T-helper 1 cell treated with Interleukin-12 subunit alpha and Interleukin-12 subunit beta and Interleukin-4 antibody, amounts not matched to agents 30 μg/mL and 1 μg/mL, for 36 hours (primary cell): ENCODE measurements around the gene DMWD.
"Not testable (repeated sequence)": the region's sequence is repeated elsewhere in the genome, so short reads cannot be mapped to it uniquely, and the experiment has no call there.

Source experiments
- H3K27ac Mint-ChIP-seq: one replicate; pipeline ENCODE4 v1.8.0; 2021; ENCODE audit warnings: mild to moderate bottlenecking, mixed read lengths
- H3K27me3 Mint-ChIP-seq: one replicate; pipeline ENCODE4 v1.8.0; 2021; ENCODE audit warnings: low read depth, mixed read lengths
- H3K36me3 Mint-ChIP-seq: one replicate; pipeline ENCODE4 v1.8.0; 2021; ENCODE audit warnings: low read depth, mixed read lengths
- H3K4me1 Mint-ChIP-seq: one replicate; pipeline ENCODE4 v1.8.0; 2021; ENCODE audit warnings: low read depth, mixed read lengths
- H3K4me3 Mint-ChIP-seq: one replicate; pipeline ENCODE4 v1.8.0; 2021; ENCODE audit warnings: mild to moderate bottlenecking, moderate library complexity, mixed read lengths
- H3K9me3 Mint-ChIP-seq: one replicate; pipeline ENCODE4 v1.8.0; 2021; ENCODE audit warnings: mixed read lengths

Gene DMWD

DNA sequence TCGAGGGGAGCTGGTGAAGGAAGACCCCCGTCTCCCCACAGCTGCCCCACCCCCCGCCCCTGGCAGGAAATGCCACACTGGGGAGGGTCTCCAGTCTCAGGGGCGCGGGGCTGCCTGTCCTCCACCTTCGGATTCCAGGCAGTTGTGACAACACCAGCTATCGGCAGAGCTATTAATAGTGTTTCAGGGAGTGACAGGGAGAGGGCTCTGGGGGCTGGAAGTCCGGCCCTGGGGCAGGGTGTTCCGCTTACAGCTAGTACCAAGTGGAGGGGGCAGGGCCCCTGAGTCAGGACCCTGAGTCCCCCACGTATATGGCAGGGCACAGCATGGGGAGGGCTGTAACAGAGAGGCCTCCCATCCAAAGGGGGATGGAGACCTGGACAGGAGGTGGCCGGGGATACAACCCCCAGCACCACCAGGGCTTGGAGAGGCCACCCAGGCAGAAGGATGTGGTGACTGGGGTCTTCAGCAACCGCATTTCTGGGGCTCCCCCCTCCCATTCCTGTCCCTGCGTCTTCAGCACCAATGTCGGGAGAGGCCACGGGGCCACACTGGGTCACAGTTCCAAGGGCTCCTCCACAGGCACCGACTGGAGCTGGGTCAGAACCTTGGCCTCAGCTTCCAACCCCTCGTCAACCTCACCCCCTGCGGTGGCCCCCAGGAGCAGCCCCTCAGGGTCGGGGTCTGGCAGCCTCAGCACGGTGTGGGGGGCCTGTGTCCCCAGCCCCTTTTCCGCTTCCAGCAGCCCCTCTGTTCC is 27.5 kb downstream of the DMWD start:
- peaks cover 13% of the 10 kb centered on the region for H3K27me3 Mint-ChIP-seq
- H3K4me1 Mint-ChIP-seq = peaks cover 7% of the 10 kb centered on the region
- H3K9me3 Mint-ChIP-seq = no peaks in the 10 kb centered on the region
- no peak overlapping the region for H3K27ac Mint-ChIP-seq
- H3K36me3 Mint-ChIP-seq = no peaks in the 10 kb centered on the region
- H3K4me3 Mint-ChIP-seq = no peak overlapping the region

DNA sequence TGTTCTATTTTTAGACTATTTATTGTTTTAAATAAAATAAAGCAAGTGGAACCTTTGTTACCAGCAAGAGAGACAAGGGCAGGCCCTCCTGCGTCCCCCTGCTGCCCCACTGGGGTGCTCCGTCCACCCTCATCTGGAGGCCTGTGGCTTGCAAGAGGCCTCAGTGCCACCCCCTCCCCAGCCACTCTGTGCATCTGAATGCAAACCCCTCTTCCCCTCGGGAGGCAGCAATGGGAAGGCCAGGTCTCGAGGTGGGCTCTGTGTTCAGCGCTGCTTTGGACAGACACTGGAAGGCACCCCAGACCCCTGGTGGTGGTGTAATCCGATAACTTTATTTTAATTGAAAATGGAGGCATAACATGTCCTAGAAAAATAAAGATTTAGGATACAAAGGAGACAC is 28.2 kb downstream of the DMWD start:
- H3K4me1 Mint-ChIP-seq = peaks cover 3% of the 10 kb centered on the region
- H3K27ac Mint-ChIP-seq = no peak overlapping the region
- peaks cover 13% of the 10 kb centered on the region for H3K27me3 Mint-ChIP-seq
- no peaks in the 10 kb centered on the region for H3K9me3 Mint-ChIP-seq
- no peaks in the 10 kb centered on the region for H3K36me3 Mint-ChIP-seq
- H3K4me3 Mint-ChIP-seq = no peak overlapping the region

DNA sequence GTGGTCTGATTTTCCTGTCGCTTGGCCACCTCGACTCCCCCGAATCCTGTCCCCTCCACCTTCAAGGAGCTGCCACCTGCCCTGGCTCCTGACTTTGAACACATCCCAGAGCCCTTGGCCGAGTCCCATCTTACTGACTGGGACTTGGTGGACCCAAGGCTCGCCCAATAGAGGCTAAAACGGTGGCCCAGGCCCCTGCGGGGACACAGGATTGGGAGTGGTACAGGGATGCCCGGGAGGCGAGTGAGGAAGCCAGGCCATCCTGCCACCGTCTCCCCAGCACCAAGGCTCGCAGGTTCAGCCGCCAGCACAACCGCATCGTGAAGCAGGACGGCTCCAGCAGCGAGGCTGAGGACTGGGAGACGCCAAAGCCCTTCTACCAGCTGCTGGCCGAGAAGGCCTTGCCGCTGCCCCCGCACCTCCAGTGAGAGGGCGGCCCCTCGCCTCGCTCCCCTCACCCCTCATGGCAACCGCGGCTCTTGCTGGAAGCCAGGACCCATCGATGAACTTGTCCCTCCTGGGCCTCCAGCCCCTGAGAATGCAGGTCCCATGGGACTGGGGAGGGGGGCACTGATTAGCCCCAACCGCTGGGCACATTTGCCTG is 28.9 kb downstream of the DMWD start:
- H3K4me1 Mint-ChIP-seq = peaks cover under 1% of the 10 kb centered on the region
- no peak overlapping the region for H3K27ac Mint-ChIP-seq
- H3K9me3 Mint-ChIP-seq = no peaks in the 10 kb centered on the region
- H3K27me3 Mint-ChIP-seq = peaks cover 10% of the 10 kb centered on the region
- no peaks in the 10 kb centered on the region for H3K36me3 Mint-ChIP-seq
- no peak overlapping the region for H3K4me3 Mint-ChIP-seq

DNA sequence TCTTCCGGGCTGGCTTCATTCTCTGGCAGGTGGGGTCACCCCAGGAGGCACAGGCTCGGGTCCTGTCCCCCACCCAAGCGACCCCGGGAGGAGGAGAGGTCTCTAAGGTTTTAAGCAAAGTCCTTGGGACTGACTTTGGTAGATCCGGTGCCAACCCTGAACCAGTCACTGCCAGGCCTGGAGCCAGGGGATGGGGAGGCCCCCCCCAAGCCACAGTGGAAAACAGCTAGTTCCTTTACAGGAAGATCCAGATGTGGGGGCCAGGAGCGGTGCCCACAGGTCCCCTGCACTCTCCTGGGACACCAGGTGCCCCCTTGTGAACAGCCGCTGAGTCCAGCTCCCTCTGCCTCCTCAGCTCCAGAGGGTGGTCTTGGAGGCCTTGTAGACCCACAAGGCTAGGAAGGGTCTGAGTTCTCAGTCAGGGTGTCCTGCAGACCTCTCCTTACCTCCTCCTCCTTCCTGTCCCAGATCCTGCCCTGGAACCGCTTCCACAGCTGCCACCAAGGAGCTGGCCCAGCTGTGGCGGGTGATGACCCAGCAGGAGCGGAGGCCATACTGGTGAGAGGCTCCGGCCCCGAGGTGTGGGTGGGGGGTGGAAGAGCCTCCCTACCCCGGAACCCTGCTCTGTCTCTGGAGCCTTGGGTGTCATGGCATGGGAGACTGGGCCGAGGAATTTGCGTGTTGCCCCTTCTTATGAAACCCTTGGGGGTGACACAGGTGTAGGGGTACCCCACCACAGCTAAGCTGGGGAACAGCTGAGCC is 29.6 kb downstream of the DMWD start:
- Mint-ChIP-seq H3K36me3 (no peaks in the 10 kb centered on the region), H3K9me3 (no peaks in the 10 kb centered on the region), H3K27ac (no peak overlapping the region), H3K4me1 (no peaks in the 10 kb centered on the region), H3K27me3 (peaks cover 9% of the 10 kb centered on the region), H3K4me3 (no peak overlapping the region)

DNA sequence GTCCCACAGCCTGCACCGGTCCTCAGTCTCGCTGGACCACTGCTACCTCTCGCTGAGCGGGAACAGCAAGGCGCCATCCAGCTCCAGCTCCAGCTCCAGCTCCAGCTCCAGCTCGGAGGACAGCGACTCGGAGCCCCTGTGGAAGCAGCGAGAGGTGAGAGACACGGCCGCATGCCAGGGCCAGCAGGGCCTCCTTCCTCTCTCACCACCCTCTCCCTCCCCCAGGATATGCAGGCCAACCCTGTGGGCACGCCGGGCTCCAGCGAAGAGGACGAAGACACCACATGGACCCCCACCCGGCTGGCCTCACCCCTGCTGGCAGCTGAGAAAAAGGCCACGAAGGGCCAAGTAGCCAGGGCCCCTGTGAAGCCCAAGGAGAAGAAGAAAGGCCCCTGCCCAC is 30.9 kb downstream of the DMWD start:
- Mint-ChIP-seq H3K4me3 (no peak overlapping the region), H3K36me3 (no peaks in the 10 kb centered on the region), H3K9me3 (no peaks in the 10 kb centered on the region), H3K27me3 (peaks cover 3% of the 10 kb centered on the region), H3K27ac (no peak overlapping the region), H3K4me1 (no peaks in the 10 kb centered on the region)

DNA sequence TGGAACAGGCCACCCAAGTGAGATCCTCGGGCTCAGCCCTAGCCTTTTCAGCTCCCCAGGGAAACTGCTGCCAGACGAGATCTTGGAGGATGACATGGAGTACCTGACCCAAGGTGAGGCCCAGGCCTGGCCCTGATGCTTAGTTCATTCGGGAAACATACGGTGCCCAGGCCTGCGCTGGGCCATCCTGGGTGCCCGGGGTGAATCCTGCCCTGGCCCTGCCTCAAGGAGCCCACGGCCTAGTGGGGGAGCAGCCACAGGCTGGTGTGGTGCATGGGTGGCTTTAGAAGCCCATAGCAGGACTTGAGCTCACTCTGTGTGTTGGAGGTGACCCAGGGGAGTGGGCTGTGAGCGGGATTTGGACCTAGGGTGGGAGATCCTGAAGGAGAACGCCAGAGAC is 33.7 kb downstream of the DMWD start:
- H3K9me3 Mint-ChIP-seq = no peaks in the 10 kb centered on the region
- no peak overlapping the region for H3K27ac Mint-ChIP-seq
- no peaks in the 10 kb centered on the region for H3K4me1 Mint-ChIP-seq
- H3K4me3 Mint-ChIP-seq = no peak overlapping the region
- H3K36me3 Mint-ChIP-seq = no peaks in the 10 kb centered on the region
- H3K27me3 Mint-ChIP-seq = no peaks in the 10 kb centered on the region

DNA sequence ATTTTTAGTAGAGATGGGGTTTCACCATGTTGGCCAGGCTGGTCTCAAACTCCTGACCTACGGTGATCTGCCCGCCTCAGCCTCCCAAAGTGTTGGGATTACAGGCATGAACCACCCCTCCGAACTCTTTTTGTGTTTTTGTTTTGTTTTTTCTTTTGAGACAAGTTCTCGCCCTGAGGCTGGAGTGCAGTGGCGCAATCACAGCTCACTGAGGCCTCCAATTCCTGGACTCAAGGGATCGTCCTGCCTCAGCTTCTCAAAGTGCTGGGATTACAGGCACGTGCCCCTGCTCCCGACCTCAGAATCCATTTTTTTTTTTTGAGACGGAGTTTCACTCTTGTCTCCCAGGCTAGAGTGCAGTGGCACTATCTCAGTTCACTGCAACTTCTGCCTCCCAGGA is 35.0 kb downstream of the DMWD start:
- Mint-ChIP-seq H3K4me1 (no peaks in the 10 kb centered on the region), H3K9me3 (no peaks in the 10 kb centered on the region), H3K4me3 (no peak overlapping the region), H3K27me3 (no peaks in the 10 kb centered on the region), H3K27ac (no peak overlapping the region), H3K36me3 (no peaks in the 10 kb centered on the region)

DNA sequence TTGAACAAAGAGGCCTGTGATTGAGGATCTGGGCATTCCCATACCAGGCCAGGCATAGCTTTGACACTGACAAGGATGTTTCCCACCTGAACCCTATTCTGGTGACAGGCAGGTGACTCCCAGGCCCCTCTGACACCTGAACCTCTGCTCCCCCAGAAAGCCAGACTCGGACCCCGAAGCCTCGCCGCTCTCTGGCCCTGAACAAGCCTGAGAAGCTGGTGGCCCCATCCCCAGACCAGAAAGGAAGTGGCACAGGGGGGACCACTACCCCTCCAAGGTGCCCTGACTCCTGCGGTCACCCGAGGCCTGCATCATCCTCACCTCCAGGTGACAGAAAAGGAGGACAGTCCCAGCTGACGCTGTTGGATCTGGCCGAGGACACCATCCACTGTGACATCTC is 38.3 kb downstream of the DMWD start:
- H3K4me3 Mint-ChIP-seq = no peak overlapping the region
- no peaks in the 10 kb centered on the region for H3K36me3 Mint-ChIP-seq
- H3K9me3 Mint-ChIP-seq = no peaks in the 10 kb centered on the region
- no peaks in the 10 kb centered on the region for H3K4me1 Mint-ChIP-seq
- no peaks in the 10 kb centered on the region for H3K27me3 Mint-ChIP-seq
- no peak overlapping the region for H3K27ac Mint-ChIP-seq

DNA sequence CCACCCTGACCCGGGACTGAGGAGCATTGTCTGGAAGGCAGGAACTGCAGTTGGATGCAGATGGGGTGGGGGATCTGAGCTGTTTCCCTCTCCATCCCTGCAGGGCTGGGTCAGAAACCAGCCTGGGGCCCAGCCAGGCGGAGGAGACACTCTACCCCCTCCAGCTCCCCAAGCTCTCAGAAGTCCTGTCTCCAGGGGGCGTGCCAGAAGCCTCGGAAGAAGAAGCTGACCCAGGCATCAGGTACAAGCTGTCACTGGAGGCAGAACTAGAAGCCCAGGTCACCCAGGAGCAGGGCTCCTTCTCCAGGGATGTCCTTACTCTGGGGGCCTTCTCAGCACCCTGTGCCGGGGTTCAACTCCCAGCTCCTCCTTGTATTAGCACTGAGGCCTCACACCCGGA is 39.1 kb downstream of the DMWD start:
- H3K27ac Mint-ChIP-seq = no peak overlapping the region
- H3K27me3 Mint-ChIP-seq = no peaks in the 10 kb centered on the region
- no peaks in the 10 kb centered on the region for H3K36me3 Mint-ChIP-seq
- no peaks in the 10 kb centered on the region for H3K4me1 Mint-ChIP-seq
- H3K9me3 Mint-ChIP-seq = no peaks in the 10 kb centered on the region
- H3K4me3 Mint-ChIP-seq = no peak overlapping the region

DNA sequence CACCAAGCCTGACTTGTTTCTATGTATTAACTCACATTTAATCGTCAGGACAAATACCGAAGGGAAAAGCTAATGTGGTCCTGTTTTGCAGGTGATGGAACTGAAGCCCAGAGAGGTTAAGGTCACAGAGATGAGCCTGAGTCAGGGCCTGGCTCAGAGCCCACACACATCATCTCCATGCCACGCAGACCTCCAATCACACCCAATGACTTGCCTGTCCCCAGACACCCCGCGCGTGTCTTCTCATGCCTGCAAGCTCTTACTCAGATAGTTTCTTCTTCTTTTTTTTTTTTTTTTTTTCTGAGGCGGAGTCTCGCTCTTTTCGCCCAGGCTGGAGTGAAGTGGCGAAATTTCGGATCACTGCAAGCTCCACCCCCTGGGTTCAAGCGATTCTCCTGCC is 40.0 kb downstream of the DMWD start:
- Mint-ChIP-seq H3K4me3 (no peak overlapping the region), H3K27ac (no peak overlapping the region), H3K9me3 (no peaks in the 10 kb centered on the region), H3K27me3 (peaks cover 1% of the 10 kb centered on the region), H3K36me3 (no peaks in the 10 kb centered on the region), H3K4me1 (no peaks in the 10 kb centered on the region)

DNA sequence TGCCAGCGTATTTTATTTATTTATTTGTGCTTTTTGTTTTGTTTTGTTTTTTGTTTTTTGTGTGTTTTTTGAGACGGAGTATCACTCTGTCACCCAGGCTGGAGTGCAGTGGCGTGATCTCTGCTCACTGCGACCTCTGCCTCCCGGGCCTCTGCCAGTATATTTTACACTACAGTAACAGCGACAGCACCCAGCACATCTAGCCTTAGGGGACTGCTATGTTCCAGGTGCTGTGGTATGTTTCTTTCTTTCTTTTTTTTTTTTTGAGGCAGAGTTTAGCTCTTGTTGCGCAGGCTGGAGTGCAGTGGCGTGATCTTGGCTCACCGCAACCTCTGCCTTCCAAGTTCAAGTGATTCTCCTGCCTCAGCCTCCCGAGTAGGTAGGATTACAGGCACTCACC is 41.2 kb downstream of the DMWD start:
- H3K4me3 Mint-ChIP-seq, H3K27ac Mint-ChIP-seq, H3K4me1 Mint-ChIP-seq, H3K27me3 Mint-ChIP-seq, H3K9me3 Mint-ChIP-seq, H3K36me3 Mint-ChIP-seq: not testable (repeated sequence)

DNA sequence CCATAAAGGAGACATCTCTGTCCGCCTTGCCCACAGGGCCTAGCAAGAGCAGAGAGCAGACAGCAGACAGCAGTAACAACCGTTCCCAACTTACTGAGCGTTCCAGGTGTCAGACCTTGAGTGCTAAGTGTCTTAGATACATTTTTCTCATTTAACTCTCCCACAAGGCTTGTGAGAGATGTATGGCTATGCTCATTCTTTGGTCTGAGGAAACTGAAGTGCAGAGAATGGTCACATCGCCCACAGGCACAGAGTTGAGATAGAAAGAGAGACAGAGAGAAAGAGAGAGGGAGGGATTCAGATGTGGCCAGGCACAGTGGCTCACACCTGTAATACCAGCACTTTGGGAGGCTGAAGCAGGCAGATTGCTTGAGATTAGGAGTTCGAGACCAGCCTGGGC is 45.1 kb downstream of the DMWD start:
- H3K9me3 Mint-ChIP-seq = no peaks in the 10 kb centered on the region
- no peak overlapping the region for H3K27ac Mint-ChIP-seq
- H3K36me3 Mint-ChIP-seq = no peaks in the 10 kb centered on the region
- no peaks in the 10 kb centered on the region for H3K4me1 Mint-ChIP-seq
- peaks cover 21% of the 10 kb centered on the region for H3K27me3 Mint-ChIP-seq
- no peak overlapping the region for H3K4me3 Mint-ChIP-seq

DNA sequence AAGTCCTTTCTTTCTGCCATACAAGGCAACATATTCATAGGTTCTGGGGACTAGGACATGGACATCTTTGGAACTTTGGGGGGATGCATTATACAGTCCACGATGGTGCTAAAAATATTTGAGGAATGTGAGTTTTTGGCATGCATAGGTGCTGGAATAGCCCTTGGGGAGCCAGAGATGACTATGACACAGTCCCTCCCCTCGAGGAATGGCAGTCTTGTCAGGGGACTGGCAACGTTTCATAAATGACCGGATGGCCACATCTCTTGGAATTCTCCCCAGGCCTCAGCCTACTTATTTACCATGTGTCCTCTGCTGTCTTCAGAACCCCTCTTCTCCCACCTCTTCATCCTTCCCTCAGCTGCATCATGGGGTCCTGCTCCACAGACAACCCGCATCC is 45.8 kb downstream of the DMWD start:
- H3K36me3 Mint-ChIP-seq = no peaks in the 10 kb centered on the region
- H3K4me3 Mint-ChIP-seq = no peak overlapping the region
- H3K4me1 Mint-ChIP-seq = no peaks in the 10 kb centered on the region
- H3K27me3 Mint-ChIP-seq = peaks cover 24% of the 10 kb centered on the region
- H3K9me3 Mint-ChIP-seq = no peaks in the 10 kb centered on the region
- no peak overlapping the region for H3K27ac Mint-ChIP-seq

DNA sequence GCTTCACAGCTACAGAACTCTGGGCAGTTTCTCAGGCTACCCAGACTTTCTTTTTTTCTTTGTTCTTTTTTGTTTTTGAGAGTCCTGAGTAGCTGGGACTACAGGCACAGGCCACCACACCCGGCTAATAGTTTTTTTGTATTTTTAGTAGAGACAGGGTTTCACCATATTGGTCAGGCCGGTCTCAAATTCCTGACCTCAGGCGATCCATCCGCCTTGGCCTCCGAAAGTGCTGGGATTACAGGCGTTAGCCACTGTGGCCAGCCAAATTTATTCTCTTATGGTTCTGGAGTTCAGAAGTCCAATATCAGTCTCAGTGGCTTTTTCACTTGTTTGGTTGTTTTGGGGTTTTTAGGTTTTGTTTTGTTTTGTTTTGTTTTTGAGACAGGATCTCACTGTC is 47.0 kb downstream of the DMWD start:
- H3K27me3 Mint-ChIP-seq = peaks cover 24% of the 10 kb centered on the region
- H3K4me1 Mint-ChIP-seq = no peaks in the 10 kb centered on the region
- no peak overlapping the region for H3K4me3 Mint-ChIP-seq
- no peaks in the 10 kb centered on the region for H3K36me3 Mint-ChIP-seq
- no peak overlapping the region for H3K27ac Mint-ChIP-seq
- H3K9me3 Mint-ChIP-seq = no peaks in the 10 kb centered on the region

DNA sequence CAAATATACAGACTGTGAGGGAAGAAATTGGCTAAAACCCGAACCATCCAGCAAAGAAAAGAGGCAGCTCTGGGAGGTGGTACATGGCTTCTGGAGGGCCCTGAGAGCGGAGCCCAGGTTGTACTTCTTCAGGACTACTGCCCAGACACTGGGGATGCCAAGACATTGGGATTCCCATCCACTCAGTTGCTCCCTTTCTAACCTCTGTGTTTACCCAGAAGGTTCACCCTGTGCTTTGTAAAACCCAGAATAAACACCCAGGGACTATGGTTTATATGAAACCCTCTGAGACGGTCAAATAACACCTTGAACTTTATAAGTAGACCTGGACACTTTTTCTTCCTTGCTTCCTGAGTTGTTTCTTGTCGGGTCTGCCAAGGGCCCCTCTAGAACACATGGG is 49.7 kb downstream of the DMWD start:
- H3K9me3 Mint-ChIP-seq = no peaks in the 10 kb centered on the region
- H3K4me3 Mint-ChIP-seq = no peak overlapping the region
- peaks cover 24% of the 10 kb centered on the region for H3K27me3 Mint-ChIP-seq
- H3K27ac Mint-ChIP-seq = no peak overlapping the region
- H3K4me1 Mint-ChIP-seq = no peaks in the 10 kb centered on the region
- H3K36me3 Mint-ChIP-seq = no peaks in the 10 kb centered on the region
